ENCODE data around the gene CNTNAP5.

DNA sequence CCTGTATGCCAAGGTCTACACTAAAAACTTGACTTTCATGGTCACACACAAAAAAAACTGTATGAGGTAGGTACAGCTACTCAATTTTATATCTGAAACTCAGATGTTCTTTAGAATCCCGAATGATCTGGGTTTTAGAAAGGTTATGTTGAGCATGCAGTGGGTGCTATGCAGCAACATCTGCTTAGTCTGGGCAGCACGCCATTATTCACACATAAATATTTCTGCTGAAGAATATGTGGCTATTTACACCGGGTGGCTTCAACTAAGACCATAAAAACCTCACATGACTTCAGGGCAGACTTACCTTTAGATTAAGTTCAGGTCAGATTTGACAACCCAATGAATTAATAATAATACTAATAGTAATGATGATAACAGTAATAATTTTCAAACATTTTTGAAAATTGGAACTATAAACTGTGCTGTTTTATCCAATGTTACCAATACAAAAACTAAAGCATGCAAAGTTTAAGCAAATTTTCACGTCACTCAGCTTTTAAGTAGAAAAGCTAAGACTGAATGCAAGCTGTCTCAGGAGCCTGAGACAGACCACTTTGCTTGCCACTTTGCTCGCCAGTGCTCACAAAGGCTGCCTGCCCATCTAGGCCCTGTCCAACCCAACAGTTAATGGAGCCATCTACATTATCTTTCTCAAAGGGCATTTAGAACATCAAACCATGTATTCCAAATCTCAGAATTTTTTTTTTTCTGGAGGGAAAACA lies 292.0 kb downstream of the CNTNAP5 start:
- TF ChIP-seq TARDBP (IDR thresholded peaks at IDR 0.05) (no peak), SUZ12 (IDR thresholded peaks at IDR 0.05) (no peak), FOXM1 (IDR thresholded peaks at IDR 0.05; ENCODE audit: borderline replicate concordance) (no peak), FOXA1 (IDR thresholded peaks at IDR 0.05) (no peak), LEF1 (IDR thresholded peaks at IDR 0.05; ENCODE audit: borderline replicate concordance) (no peak)

All from HEK293T (cell line).